Left lobe of liver (tissue), 2 donors: ENCODE measurements around the gene STMN1. TPM values are rescaled to one million over a fixed set of nuclear protein-coding genes. Genes with fewer than 3 reads are reported as not detected.

Experiments
- ATAC-seq: fragments of 200-7000 bp; cut with Tn5 transposase; one replicate; pipeline ENCODE4 v1.9.1; 2020; ENCODE audit warnings: mild to moderate bottlenecking, moderate library complexity
- DNase-seq: peaks from one replicate; pipeline ENCODE4 v3.0.0-alpha.2; 2020; ENCODE audit warnings: low spot score
- total RNA-seq: library from RNA; stranded (reverse); gene quantifications from one replicate; pipeline ENCODE4 v1.2.1, GENCODE V29; 2021
- donor health status: DM: no; HTN: no; CAD: no; lungs with moderate emphysema.
- donor health status: DM: no; HTN: yes; CAD: no.

Gene STMN1
- total RNA-seq, 1 donor from 2014 or later, result 5.2 TPM

DNA sequence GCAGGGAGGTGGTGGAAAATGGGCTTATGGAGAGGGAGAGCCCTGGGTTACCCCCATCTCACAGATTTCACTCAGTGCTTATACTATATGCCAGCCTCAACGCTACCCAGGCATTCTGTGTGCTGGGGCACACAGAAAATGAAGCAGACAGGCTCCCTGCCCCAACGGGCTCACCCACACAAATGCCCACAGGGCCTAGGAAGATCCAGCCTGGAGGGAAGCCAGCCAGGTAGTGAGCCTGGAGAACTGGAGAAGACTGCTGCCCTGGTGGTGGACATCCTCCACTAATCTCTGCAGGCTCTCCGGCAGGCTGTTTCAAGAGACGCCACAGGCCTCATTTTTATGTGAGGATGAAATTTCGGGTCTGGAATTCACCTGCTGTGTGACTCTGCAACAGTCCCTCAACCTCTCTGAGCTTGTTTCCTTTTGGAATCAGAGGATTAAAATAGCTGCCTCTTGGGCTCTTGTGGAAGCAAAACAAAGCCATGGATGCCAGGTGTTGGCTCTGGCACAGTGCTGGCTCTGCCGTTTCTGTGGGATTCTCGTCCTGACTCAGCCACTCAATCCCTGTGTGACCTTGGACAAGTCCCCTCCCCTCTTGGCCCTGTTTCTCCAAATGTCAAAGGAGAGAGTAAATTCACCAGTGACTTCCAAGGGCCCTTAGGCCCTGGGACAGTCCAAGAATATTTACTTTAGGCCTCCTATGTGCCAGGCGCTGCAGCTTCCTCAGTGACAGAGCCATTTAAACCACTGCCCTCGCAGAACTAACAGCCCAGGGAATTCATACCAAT, 34.3 kb downstream of the STMN1 start:
- ATAC-seq (peak; percentile 22), DNase-seq (peak; percentile 87)

DNA sequence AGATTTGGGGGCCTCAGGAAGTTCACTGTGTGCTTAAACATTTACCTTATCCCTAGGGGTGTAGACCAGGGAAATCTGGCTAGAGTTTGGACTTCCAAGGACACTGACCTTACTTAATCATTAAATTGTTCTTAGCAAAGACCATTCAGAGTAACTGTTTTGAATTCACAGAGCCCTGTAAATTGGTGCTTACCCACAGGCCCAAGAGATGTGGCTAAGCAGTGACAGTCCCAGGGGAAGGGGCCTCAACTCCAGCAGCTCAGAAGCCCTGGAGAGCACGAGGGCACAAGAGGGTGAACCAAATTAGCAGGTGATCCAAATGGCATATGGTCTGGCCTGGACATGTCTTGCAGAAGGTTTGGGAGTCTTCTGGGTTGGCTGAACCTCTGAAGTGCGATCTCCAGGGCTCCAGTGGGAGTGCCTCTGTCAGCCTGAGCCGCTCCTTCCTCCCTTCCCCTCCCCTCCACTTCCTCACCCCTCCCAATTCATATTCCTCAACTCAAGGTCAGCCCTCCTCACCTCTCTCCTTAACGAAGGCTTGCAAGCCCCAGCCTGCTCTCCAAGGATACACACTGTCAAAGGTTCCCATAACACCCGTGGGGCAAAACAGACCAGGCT, 35.0 kb downstream of the STMN1 start:
- ATAC-seq (no peak), DNase-seq (no peak)

DNA sequence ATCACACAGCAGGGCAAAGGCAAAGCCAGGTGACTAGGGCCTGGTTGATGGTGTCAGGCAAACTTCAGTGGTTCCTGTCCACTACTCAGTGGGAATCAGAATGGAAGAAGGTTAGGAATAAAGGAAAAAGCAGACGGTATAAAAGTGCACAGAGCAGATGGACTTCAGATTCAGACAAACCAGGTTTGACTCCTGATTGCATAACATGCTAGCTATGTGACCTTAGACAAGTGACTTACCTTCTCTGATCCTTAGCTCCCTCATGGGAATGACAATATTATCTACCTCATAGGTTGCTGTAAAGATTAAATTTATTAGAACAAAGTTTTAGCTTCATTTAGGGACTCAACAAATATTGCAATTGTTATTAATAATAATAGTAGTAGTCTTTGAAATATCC, 35.6 kb downstream of the STMN1 start:
- DNase-seq (no peak), ATAC-seq (no peak)

DNA sequence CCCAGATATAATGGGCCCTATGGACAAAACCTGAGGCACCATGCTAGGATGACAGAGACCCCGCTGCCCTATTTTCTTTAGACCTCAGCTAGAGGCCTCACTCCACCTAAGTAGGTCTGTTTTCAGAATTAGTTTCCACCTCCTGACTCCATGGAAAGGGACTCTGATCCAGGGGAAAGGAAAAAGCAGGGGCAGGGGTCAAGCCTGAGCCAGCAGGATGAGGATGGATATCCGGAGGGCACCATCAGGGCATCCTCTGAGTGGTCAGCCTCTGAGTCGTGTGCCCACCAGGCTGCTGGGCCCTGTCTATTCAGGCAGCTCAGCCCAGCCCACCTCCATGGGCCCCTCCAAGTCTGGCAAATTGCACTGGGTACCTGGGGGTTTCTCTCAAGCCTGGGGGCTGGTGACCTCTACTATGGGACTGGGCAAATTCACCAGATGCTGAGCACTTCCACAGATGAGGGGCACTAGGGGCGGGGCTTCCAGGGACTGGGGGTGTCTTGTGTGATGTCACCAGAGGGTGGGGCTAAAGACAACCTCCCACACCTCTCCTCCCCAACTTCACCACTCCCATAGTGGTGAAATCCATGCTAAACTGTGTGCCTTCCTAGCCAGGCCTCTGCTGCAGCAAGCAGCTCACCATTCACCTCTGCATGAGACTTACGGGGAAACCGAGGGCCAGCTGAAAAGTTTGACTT, 36.2 kb downstream of the STMN1 start:
- ATAC-seq (no peak), DNase-seq (no peak)

DNA sequence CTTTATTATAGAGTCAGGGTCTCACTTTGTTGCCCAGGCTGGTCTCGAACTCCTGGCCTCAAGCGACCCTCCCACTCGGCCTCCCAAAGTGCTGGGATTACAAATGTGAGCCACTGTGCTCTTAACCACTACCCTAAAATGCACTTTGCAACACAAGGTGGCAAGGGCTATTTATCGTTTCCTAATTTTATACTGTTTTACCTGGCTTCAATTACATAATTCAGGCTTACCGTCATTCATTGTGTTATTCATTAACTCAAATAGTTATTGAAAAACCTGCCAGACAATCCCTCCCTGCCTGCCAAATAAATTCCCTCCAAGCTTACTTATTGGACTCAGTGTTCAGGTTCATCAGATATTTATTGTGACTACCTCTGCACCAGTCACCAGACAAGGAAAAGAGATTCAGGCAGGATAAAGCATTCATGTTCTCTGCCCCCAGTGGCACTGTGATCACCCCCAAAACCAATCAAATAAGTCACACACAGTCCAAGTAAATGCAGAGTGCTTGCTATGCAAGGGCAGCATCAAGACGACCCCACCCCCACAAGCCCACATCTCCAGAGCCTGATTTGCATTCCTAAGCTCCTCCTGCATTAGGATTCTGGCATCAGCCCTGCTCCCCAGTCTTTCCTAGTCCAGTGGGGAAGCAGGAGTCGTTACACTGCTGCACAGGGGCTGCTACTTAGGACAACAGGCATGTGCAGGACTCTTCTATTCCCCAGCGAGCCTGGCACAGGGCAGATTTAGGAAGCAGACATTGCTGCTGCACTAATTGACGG, 38.8 kb downstream of the STMN1 start:
- ATAC-seq, result peak; percentile 67
- peak; percentile 65 for DNase-seq

DNA sequence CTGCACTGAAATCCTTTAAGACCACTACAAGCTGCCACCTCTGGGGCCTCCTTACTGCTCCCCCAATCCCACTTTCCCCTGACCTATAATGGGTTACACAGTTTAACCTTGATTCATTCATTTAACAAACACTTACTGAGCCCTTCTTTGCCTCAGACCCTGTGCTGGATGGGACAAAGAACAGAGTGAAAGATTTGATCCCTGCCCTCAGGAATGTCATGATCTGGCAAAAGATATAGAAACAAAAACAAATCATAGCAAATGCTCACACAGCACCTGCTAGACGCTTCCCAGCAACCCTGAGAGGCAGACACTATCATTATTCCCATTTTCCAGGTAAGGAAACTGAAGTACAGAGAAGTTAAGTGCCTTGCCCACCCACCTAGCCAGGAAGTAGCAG, 39.9 kb downstream of the STMN1 start:
- ATAC-seq (peak; percentile 50), DNase-seq (no peak)

DNA sequence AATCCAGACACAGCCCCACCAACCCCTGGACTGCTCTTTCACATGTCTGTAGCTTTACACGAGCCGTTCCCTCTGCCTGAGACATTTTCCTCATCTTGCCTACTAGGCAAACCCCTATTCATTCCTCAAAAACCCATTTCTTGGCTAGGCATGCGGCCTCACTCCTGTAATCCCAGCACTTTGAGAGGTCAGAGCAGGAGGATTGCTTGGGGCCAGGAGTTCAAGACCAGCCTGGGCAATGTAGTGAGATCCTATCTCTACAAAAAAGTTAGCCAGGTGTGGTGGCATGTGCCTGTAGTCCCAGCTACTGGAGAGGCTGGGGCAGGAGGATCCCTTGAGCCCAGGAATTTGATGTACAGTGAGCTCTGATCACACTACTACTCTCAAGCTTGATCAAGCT, 41.8 kb downstream of the STMN1 start:
- ATAC-seq (no peak), DNase-seq (no peak)

DNA sequence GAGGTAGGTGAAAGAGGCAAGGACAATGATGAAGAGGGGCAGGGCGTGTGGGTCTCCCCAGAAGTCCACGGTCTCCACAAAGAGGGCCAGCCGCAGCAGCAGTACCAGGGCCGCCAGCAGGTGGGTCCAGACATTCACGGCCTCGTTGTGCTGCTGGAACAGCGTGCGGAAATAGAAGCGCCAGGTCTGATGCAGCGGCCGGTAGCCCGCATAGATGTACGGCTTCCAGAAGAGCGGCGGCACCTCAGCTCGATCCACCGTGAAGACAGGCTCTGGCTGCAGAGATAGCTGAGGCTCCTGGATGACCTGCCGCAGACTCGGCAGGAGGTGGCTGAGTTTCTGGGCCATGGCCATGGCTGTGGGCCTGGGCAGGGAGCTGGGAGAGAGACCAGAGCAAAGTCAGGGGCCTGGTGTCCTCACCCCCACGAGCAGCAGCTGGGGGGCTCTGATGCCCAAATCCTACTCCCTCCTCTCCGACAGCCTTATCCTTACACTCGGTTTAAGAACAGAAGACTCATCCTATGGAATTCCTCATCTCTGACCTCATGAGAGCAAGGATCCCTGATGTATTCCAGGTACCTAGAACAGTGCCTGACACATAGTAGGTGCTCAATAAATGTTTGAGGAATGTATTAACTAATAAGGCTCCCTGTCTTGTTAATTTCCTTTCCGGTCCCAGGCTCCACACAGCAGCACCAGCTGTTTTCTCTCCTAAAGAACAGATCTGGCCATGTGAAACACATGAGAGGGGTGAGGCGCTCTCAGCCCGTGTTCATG, 42.5 kb downstream of the STMN1 start:
- ATAC-seq (no peak), DNase-seq (no peak)

DNA sequence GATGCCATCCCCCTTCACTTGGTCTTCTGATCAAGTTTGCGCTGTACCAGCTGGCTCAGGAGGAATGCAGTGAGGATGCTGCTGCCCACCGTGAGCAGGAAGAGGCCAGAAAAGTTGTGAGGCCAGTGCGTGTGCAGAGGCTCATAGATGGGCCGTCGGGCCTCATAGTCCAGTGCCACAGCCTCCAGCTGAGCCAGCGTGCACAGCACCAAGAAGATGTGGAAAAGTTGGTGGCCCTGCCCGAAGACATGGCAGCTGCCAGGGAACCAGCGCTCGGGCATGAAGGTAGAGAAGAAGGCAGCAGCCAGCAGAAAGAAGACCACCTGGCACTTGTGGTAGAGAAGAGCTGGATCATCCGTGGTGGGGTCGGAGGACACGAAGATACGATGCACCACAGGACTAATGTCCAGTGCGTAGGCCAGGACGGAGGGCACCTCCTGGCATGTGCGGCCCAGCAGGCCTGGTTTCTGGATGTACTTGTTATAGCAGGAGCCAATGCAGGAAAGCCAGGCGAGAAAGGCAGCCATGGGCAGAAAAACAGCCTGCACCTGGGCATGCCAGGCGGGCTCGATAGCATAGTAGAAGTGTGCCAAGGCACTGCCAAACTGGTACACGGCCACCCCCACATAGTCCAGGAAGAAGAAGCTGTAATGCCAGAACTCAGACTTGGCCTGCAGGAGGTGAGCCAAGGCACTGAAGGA, 43.3 kb downstream of the STMN1 start:
- ATAC-seq (no peak), DNase-seq (no peak)

DNA sequence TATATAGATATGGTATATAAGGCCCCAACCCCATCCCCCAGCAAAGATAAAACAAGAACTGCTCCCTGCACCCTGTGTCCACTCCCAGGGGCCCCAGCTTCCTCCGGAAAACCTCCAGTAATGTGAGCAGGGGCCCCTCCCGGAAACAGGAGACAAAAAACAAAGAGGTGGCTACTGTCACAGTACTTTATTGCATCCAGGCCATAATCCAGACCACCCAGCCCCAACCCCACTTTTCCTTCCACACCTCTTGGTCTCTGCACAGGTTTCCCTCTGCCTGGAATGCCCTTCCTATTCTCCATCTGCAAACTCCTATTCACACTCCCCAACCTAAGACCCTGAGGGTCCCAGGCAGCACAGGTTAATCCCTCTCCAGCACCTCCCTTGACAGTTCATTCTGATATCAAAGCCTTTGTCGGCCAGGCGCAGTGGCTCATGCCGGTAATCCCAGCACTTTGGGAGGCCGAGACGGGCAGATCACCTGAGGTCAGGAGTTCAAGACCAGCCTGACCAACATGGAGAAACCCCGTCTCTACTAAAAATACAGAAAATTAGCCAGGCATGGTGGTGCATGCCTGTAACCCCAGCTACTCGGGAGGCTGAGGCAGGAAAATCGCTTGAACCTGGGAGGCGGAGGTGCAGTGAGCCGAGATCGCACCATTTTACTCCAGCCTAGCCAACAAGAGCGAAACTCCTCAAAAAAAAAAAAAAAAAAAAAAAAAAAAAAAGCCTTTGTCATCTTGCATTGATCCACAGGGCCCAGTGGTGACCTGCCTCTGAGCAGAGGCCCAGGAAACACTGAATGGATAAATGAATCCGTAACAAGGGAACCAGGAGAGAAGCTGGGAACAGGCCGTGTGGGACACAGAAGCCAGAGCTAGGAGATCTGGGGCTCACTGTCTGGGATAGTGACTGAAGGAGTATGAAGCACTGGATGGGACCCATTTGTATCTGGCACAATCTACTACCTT, 44.6 kb downstream of the STMN1 start:
- DNase-seq (no peak), ATAC-seq (no peak)

DNA sequence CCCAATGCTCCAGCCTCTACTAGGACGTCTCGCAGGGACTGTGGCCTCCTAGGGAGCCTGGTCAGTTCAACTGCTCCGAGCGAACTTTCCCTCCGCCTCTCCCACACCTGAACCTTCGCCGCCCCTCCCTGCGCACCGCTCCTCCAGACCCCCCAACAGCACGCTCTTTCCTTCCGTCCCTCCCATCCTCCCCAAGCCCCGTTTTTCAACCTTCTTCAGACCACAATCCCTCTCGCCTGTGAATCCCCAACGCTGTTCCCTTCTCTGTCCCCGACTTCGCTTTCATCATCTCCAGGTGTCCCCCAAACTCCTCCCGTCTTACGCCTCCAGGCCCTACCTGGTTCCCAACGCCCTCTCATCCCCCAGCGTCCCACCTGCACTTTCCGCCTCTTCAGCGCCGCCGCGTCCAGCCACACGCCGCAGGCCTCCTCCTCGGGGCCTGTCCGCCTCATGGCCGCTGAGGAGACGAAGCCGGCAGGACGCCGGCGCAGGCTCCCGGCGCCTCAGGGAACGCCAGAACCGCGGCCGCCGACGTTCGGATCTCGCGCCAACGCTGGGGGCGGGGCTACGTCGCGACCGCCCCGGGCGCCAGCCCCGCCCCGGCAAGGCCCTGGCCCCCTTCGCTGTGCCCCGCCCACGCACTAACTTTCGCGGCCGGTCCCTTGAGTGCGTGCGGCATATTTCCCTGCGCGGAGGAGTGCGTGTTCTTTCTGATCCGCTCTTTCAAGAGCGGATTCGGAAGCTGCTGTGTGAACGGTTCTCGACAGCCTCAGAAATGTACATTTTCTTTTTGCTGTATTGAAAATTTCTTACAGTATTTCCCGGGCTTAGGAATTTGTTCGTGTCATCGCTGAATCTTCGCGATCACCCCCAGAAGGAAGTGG, 47.1 kb downstream of the STMN1 start, which contains the start of gene AUNIP:
AUNIP (minus strand) TSS at position 552 of the 884 bp plus-strand sequence; CDS start at position 452, 100 bp downstream.
- DNase-seq (peak; percentile 89), ATAC-seq (peak; percentile 98)

DNA sequence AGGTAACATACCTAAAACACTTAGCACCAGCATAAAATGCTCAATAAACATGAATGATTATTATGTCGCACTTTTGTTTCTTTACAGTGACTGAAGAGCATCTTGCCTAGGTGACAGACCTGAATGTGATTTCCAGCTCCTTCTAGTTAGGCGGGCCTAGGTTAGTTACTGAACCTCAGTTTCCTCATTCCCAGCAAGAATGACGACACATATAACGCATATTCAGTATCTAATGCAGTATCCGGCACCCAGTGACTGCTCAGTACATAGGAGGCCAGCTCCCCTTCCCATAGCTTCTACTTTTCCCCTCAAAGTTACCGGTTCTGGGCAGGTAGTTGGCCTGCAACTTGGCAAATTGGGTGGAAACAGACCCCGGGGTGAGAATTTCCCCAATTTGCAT, 47.7 kb downstream of the STMN1 start:
- no peak for DNase-seq
- no peak for ATAC-seq

DNA sequence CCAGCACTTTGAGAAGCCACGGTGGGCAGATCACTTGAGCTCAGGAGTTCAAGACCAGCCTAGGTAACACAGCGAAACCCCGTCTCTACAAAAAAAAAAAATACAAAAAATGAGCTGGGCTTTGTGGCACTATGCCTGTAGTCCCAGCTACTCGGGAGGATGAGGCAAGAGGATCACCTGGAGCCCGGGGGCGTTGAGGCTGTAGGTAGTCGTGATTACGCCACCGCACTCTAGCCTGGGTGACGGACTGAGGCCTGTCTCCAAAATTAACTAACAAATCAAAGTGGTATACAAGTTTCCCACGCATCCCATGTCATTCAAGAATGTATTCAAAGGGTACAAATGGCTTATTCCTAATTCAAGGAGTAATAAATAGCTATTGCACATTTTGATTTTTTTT, 49.4 kb downstream of the STMN1 start:
- ATAC-seq (no peak), DNase-seq (no peak)

DNA sequence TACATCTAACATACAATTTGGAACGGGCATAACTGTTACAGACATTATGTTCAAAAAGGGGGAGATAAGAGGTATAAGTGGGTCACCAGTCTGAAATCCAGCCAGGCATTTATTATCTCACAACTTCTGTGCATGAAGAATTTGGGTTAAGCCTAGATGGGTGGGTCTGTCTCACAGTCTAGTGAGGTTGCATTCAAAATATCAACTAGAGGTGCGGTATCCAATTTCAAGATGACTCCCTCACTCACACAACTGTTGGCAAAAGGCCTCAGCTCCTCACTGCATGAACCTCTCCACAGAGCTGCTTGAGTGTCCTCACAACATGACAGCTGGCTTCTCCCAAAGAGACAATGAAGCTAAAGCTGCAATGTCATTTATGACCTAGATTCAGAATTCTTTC, 51.7 kb downstream of the STMN1 start:
- no peak for ATAC-seq
- no peak for DNase-seq
